NOMO-1 (cell line): ENCODE results near the gene DACT3.
A peak's percentile ranks its signal among the peaks of the same experiment; 100 is the strongest.
"Not testable (repeated sequence)": the region's sequence is repeated elsewhere in the genome, so short reads cannot be mapped to it uniquely, and the experiment has no call there.

Source experiments
- DNase-seq, 2 experiments: peaks; one replicate each; lab custom pipeline; 2025; ENCODE audit not compliant: unreplicated experiment in 2 of 2; lab: John Stamatoyannopoulos, UW

Gene DACT3

GRCh38 chr19:46634656-46635218 lies 26.2 kb downstream of the DACT3 start:
- DNase-seq = no peak

GRCh38 chr19:46634045-46634655 lies 26.8 kb downstream of the DACT3 start:
- peak; percentile 79 to 88 for DNase-seq

- DNase-seq = no peak
Measured at GRCh38 chr19:46633130-46633529, 27.9 kb downstream of the DACT3 start.

GRCh38 chr19:46631481-46631880 lies 29.5 kb downstream of the DACT3 start:
- no peak for DNase-seq

GRCh38 chr19:46630586-46631205 lies 30.3 kb downstream of the DACT3 start:
- DNase-seq = no peak

GRCh38 chr19:46629546-46630025 lies 31.4 kb downstream of the DACT3 start:
- DNase-seq = no peak

- DNase-seq = not testable (repeated sequence)
Measured at GRCh38 chr19:46628970-46629369, 32.0 kb downstream of the DACT3 start.

GRCh38 chr19:46626446-46626845 lies 34.5 kb downstream of the DACT3 start:
- no peak for DNase-seq

- DNase-seq = no peak
Measured at GRCh38 chr19:46625731-46626130, 35.3 kb downstream of the DACT3 start.

- DNase-seq = peak; percentile 21 to 40
Measured at GRCh38 chr19:46624958-46625661, 35.9 kb downstream of the DACT3 start, which contains the start of gene PTGIR. PTGIR (minus strand) TSS chr19:46625089; CDS start chr19:46624225, 864 bp downstream.

GRCh38 chr19:46623915-46624502 lies 37.0 kb downstream of the DACT3 start:
- no peak for DNase-seq

GRCh38 chr19:46622118-46622446 lies 38.9 kb downstream of the DACT3 start:
- no peak for DNase-seq

- DNase-seq = no peak
Measured at GRCh38 chr19:46621191-46622117, 39.5 kb downstream of the DACT3 start.

- no peak for DNase-seq
Measured at GRCh38 chr19:46620716-46621115, 40.3 kb downstream of the DACT3 start.

GRCh38 chr19:46620267-46620666 lies 40.7 kb downstream of the DACT3 start:
- DNase-seq = no peak

GRCh38 chr19:46618670-46619231 lies 42.2 kb downstream of the DACT3 start:
- DNase-seq = no peak

GRCh38 chr19:46617601-46618000 lies 43.4 kb downstream of the DACT3 start:
- no peak for DNase-seq

GRCh38 chr19:46616631-46617322 lies 44.2 kb downstream of the DACT3 start:
- no peak for DNase-seq

- no peak for DNase-seq
Measured at GRCh38 chr19:46615966-46616365, 45.0 kb downstream of the DACT3 start.
